IMR-90 (cell line): Measurements from ENCODE around the gene MTHFD2.

Source experiments
- BHLHE40 ChIP-seq: fragments of 150-350 bp; IDR thresholded peaks from 2 replicates; pipeline ENCODE4 v1.6.1; 2016; ENCODE audit warnings: mild to moderate bottlenecking, low read depth, low read length
- CEBPB ChIP-seq: IDR thresholded peaks from 2 replicates; pipeline ENCODE4 v1.6.1; 2012; ENCODE audit warnings: low read depth, low read length, improper control_type of control experiment
- CHD1 ChIP-seq: IDR thresholded peaks from 2 replicates; pipeline ENCODE4 v1.6.1; 2012; ENCODE audit warnings: low read depth, low read length, improper control_type of control experiment
- CTCF ChIP-seq: conservative IDR thresholded peaks from 2 replicates; pipeline ENCODE4 v1.5.1; 2012; ENCODE audit warnings: mild to moderate bottlenecking, low read depth, low read length, improper control_type of control experiment
- ELK1 ChIP-seq: fragments of 150-350 bp; IDR thresholded peaks from 2 replicates; pipeline ENCODE4 v1.6.1; 2016; ENCODE audit warnings: low read depth, mild to moderate bottlenecking, low read length, moderate library complexity, borderline replicate concordance
- FOS ChIP-seq: fragments of 150-350 bp; IDR thresholded peaks from 2 replicates; pipeline ENCODE4 v1.6.1; 2016; ENCODE audit warnings: low read depth, low read length
- MAFK ChIP-seq: IDR thresholded peaks from 2 replicates; pipeline ENCODE4 v1.6.1; 2012; ENCODE audit warnings: low read depth, low read length, improper control_type of control experiment
- MAZ ChIP-seq: IDR thresholded peaks from 2 replicates; pipeline ENCODE4 v1.6.1; 2012; ENCODE audit warnings: low read depth, mild to moderate bottlenecking, low read length, improper control_type of control experiment, moderate library complexity, borderline replicate concordance
- MXI1 ChIP-seq: IDR thresholded peaks from 2 replicates; pipeline ENCODE4 v1.6.1; 2012; ENCODE audit warnings: low read depth, mild to moderate bottlenecking, low read length, moderate library complexity, borderline replicate concordance
- NFE2L2 ChIP-seq: fragments of 150-350 bp; IDR thresholded peaks from 2 replicates; pipeline ENCODE4 v1.6.1; 2016; ENCODE audit warnings: low read depth, mild to moderate bottlenecking, low read length
- POLR2A ChIP-seq: IDR thresholded peaks from 2 replicates; pipeline ENCODE4 v1.6.1; 2012; ENCODE audit warnings: mild to moderate bottlenecking, low read depth, low read length
- RCOR1 ChIP-seq: IDR thresholded peaks from 2 replicates; pipeline ENCODE4 v1.6.1; 2012; ENCODE audit warnings: mild to moderate bottlenecking, low read length, improper control_type of control experiment; ENCODE audit not compliant: insufficient replicate concordance
- RFX5 ChIP-seq: IDR thresholded peaks from 2 replicates; pipeline ENCODE4 v1.8.0; 2012; ENCODE audit warnings: low read depth, mild to moderate bottlenecking, low read length, moderate library complexity
- SMC3 ChIP-seq: fragments of 150-350 bp; IDR thresholded peaks from 2 replicates; pipeline ENCODE4 v1.6.1; 2016; ENCODE audit warnings: low read depth, mild to moderate bottlenecking, antibody characterized with exemption, low read length, moderate library complexity

DNA sequence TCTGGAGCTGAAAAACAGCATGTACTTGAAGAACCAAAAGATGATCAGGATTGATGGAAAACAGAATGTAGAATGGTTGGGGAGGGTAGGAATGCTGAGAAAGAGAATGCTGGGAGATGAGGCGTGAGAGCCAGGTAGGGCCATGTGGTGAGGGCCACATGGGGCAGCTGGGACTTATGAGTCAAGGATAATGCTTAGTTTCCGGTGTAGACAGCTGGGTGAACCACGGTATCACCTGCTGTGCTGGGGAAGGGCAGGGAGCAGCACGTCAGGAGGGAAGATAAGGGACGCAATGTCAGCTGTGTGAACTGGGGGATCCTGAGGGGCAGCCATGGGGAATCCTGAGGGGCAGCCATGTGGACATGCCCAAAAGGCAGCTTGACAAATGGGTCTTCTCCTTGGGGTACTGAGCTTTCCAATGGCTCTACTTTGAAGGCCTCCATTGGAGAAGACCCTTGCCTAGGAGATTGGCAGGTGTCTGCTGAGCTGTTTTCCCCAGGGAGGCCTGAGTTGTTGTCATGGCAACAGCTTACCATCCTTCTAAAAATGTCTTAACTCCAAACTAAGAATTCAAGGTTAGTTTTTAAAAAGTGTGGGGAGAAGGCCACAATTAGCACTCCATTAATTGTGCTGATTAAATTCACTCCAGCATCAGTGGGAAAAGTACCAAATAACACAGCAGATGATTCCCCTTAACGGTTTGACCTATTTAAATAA lies 51.1 kb downstream of the MTHFD2 start:
- TF ChIP-seq CTCF: no peak
- TF ChIP-seq NFE2L2: no peak
- no peak for TF ChIP-seq POLR2A
- no peak for TF ChIP-seq MAZ
- TF ChIP-seq RCOR1: no peak
- TF ChIP-seq BHLHE40: no peak
- no peak for TF ChIP-seq RFX5
- TF ChIP-seq SMC3: no peak
- TF ChIP-seq CHD1: no peak
- TF ChIP-seq FOS: no peak
- no peak for TF ChIP-seq MXI1
- no peak for TF ChIP-seq CEBPB
- TF ChIP-seq ELK1: no peak
- TF ChIP-seq MAFK: no peak
